GM23248 (cell line): Measurements from ENCODE around the gene TBX3.

Source experiments
- EZH2 ChIP-seq: fragments of 200-600 bp; sonication (generic); IDR thresholded peaks from 2 replicates; pipeline ENCODE4 v1.6.1; 2018; ENCODE audit warnings: antibody characterized with exemption, mild to moderate bottlenecking; ENCODE audit not compliant: insufficient read depth, poor library complexity, severe bottlenecking
- EZH2phosphoT487 ChIP-seq: fragments of 200-600 bp; sonication (generic); IDR thresholded peaks from 2 replicates; pipeline ENCODE4 v1.6.1; 2018; ENCODE audit warnings: antibody characterized with exemption, moderate library complexity, mild to moderate bottlenecking, low read depth; ENCODE audit not compliant: insufficient read depth

DNA sequence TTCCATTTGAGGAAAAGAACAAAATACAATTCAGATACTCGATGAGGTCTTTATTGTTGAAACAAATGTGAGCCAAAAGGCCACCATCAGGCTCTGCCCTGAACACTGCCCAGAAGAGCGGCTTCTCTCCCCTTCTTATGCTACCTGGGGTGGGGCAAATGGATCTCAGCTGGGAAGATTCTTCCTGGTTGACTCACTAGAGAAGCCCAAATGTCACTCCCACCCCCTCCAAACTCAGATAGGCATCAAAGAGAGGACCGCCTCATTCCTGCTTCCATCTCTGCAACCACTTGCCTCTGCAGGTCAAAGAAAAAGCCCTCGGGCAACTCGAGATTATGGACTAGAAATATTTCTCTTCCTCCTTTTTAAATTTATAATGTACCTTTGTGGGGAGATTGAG is 55.8 kb downstream of the TBX3 start:
- TF ChIP-seq EZH2 (no peak), EZH2phosphoT487 (no peak)
